GM12864 (cell line): Measurements from ENCODE around the gene ZNF276.
"Not testable (repeated sequence)": the region's sequence is repeated elsewhere in the genome, so short reads cannot be mapped to it uniquely, and the experiment has no call there.

Experiments used
- DNase-seq: peaks from one replicate; pipeline ENCODE4 v3.0.0-alpha.2; 2011; ENCODE audit warnings: low read depth
- H3K4me3 ChIP-seq: 2 replicates; pipeline ENCODE4 v1.5.1; 2011; ENCODE audit warnings: mild to moderate bottlenecking, low read depth, low read length, control low read depth
- TF ChIP-seq, protein P1 (sequence below): IDR thresholded peaks from 2 replicates; pipeline ENCODE4 v1.5.1; 2011; ENCODE audit warnings: low read depth, mild to moderate bottlenecking, moderate library complexity, low read length, control low read depth, inconsistent platforms; ENCODE audit errors: missing control alignments

Gene ZNF276

DNA sequence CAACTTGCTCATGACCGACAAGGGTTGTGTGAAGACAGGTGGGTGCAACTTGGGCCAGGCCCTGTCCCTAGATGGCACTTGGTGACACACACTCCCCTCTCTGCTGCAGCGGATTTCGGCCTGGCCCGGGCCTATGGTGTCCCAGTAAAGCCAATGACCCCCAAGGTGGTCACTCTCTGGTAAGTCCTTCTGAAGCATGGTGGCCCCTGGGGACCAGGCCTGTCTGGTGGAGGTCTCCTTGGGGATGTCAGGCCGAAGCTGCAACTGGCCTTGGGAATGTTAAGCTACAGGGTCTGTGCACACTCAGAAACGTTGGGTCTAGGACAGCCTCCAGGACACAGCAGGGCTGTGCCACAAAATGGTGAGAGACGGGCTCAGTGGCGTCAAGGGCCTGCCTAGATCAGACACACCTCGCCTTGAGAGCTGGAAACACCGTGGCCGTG lies 28.0 kb upstream of the ZNF276 start:
- no peak for DNase-seq
- TF ChIP-seq, protein P1, sequence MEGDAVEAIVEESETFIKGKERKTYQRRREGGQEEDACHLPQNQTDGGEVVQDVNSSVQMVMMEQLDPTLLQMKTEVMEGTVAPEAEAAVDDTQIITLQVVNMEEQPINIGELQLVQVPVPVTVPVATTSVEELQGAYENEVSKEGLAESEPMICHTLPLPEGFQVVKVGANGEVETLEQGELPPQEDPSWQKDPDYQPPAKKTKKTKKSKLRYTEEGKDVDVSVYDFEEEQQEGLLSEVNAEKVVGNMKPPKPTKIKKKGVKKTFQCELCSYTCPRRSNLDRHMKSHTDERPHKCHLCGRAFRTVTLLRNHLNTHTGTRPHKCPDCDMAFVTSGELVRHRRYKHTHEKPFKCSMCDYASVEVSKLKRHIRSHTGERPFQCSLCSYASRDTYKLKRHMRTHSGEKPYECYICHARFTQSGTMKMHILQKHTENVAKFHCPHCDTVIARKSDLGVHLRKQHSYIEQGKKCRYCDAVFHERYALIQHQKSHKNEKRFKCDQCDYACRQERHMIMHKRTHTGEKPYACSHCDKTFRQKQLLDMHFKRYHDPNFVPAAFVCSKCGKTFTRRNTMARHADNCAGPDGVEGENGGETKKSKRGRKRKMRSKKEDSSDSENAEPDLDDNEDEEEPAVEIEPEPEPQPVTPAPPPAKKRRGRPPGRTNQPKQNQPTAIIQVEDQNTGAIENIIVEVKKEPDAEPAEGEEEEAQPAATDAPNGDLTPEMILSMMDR: no peak
- H3K4me3 ChIP-seq: no peak overlapping the region

DNA sequence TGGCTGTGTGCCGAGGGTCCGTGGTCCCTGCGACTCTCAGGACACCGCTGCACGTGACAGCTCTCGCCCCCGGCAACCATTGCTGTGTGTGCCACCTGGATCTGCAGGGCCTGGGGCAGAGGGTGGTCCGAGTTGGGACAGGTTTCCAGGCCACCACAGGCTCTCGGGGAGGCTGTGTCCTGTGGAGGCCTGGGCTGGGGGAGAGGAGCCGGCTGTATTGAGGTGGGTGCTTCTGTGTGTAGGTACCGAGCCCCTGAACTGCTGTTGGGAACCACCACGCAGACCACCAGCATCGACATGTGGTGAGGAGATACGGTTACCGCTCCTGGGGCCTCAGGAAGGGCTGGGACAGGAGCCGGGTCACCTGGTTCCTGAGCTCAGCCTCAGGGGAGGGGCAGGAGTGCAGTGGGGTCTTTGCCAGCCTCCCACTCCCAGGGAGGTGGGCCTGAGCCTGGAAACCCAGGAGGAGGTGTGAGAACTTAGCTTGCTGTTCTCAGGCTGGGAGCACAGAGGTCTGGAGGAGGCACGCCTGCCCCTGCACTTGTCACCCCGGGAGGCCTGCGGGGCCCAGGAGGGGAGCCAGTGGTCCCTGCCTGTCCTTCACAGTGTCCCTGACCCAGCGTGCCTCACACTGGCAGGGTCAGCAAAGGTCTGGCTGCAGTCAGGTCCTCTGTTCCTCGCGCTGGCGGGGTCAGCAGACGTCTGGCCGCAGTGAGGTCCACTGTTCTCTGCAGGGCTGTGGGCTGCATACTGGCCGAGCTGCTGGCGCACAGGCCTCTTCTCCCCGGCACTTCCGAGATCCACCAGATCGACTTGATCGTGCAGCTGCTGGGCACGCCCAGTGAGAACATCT lies 27.2 kb upstream of the ZNF276 start:
- H3K4me3 ChIP-seq: no peak overlapping the region
- no peak for DNase-seq
- TF ChIP-seq, protein P1: no peak

DNA sequence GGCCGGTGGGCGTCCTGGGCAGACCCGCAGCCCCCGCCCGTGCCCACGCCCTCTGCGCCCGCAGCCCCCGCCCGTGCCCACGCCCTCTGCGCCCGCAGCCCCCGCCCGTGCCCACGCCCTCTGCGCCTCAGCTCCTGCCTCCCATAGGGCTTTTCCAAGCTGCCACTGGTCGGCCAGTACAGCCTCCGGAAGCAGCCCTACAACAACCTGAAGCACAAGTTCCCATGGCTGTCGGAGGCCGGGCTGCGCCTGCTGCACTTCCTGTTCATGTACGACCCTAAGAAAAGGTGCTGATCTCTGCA lies 26.6 kb upstream of the ZNF276 start:
- not testable (repeated sequence) for H3K4me3 ChIP-seq, DNase-seq

DNA sequence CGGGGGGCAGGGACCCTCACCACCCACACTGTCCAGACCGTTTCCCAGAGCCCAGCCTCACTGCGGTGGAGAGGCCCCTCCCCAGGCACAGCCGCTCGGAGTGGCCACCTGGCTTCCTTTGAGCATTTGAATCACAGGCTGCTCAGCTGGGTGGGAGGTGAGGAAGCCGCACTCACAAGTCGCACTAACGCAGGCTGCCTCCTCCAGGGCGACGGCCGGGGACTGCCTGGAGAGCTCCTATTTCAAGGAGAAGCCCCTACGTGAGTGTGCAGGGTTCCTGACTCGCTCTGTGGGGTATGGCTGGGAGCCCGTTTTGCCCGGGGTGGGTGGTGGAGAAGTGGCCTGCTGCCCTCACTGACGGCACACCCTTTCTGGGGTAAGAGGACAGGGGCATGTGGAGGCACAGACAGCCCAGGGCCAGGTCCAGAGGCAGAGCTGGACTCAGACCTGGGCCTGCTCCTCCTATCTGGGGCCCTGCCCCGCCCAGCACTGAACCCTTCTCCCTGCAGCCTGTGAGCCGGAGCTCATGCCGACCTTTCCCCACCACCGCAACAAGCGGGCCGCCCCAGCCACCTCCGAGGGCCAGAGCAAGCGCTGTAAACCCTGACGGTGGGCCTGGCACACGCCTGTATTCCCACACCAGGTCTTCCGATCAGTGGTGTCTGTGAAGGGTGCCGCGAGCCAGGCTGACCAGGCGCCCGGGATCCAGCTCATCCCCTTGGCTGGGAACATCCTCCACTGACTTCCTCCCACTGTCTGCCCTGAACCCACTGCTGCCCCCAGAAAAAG lies 26.1 kb upstream of the ZNF276 start:
- TF ChIP-seq, protein P1: no peak
- no peak overlapping the region for H3K4me3 ChIP-seq
- DNase-seq: no peak

DNA sequence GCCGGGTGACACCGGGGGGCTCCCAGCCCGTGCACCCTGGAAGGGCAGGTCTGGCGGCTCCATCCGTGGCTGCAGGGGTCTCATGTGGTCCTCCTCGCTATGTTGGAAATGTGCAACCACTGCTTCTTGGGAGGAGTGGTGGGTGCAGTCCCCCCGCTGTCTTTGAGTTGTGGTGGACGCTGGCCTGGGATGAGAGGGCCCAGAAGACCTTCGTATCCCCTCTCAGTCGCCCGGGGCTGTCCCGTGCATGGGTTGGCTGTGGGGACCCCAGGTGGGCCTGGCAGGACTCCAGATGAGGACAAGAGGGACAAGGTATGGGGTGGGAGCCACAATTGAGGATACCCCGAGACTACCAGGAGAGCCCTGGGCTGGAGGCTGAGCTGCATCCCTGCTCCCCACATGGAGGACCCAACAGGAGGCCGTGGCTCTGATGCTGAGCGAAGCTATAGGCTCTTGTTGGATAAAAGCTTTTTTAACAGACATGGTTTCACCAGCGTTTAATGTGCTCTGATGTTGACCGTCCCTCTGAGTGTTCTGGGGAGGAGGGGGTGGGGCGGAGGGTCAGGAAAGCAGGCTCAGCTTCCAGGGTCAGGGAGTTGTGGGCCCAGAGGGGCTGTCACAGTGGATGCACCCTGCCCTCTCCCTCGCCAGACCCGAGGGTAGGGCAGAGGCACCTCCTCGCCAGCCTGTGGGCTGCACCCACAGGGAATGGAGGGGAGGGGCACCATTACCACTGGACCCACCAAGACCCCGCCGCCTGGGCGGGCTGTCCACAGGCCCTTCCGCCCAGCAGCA lies 25.3 kb upstream of the ZNF276 start:
- H3K4me3 ChIP-seq: no peak overlapping the region
- TF ChIP-seq, protein P1: no peak
- DNase-seq: no peak

DNA sequence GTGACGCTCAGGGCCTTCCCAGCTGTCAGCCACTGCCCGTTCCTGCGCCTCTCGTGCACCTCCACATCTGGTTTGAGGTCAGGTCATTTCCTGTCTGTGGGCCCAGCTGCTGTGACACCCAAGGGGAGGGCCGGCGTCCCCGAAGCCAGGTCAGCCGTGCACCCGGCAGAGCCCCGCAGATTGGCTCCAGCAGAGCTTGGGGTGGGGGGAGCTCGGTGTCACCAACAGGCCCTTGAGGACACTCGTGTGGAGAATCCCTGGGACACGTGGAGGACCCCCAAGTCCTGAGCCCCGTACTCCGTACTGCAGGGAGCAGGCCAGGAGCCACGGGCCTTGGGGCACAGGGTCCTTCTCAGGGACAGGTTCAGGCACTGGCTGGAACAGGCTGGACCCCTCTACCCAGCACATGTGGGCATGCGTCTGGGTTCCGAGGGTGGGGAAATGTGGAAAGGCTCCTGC lies 24.6 kb upstream of the ZNF276 start:
- no peak for DNase-seq
- no peak overlapping the region for H3K4me3 ChIP-seq
- TF ChIP-seq, protein P1: no peak

DNA sequence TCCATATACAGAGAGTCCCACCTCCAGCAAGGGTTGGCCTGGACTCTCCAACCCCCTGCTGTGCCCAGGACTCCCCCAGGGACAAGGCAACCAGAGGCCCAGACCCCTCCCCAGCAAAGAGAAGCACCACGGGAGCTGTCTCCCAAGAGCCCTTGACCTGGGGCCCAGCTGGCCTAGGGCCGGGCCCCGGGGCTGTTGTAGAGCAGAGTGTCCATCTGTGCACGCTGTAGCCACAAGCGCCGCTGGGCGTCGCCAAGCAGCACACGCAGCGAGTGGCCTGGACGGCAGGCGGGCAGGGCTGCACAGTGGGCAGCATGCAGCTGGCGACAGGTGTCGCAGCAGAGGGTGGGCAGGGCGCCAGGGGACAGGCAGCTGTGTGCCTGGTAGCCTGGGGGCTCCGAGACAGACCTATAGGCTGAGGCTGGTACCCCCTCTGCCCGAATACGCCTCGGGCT lies 24.1 kb upstream of the ZNF276 start:
- TF ChIP-seq, protein P1: no peak
- DNase-seq: no peak
- no peak overlapping the region for H3K4me3 ChIP-seq
